ENCODE measurements around the gene TNS2.

DNA sequence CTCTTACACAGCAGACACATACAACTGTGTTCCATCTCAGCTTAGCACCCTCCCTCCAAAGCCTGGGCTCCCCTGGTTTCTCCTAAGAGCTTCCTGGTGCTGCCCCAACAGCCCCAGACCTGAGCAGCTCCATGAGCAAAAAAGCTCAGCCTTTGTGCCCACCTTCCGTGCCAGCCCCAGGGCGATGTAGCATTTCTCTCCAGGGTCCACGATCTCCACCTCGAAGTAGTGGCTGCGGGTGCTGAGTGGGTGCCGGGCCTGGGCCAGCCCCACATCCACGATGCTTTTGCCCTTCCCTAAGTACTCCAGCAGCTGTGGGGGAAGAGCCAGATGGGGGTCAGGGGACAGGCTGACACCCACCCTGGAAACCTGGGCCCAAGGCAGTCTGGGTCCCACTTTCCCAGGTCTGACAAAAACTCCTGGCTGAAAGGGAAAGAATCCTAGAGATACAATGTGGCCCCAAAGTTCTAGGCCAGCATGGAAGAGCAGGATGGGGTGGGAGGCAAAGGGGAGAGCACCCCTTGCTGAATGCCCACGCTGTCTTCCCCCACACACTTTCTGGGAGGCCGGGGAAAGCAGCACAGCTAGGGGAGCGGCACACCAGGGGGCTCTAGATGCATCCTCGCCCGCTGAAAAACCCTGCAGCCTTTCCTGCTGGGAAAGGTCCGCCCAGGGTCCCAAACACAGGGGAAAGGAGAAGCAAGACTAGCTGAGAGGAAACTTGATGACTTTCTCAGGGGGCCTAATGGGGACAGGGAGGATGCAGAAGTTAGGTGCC, 18.3 kb downstream of the TNS2 start:
- TF ChIP-seq CTCF (IDR thresholded peaks at IDR 0.05 in 2 of 3, conservative IDR thresholded peaks at IDR 0.05 in 1 of 3; ENCODE audit: insufficient read depth in 2 of 3, low read depth in 1 of 3, low read length in 3 of 3) (no peak), VEZF1 (CRISPR knock-in tag; IDR thresholded peaks at IDR 0.05) (no peak), FOXK2 (conservative IDR thresholded peaks at IDR 0.05 in 1 of 2, IDR thresholded peaks at IDR 0.05 in 1 of 2; ENCODE audit: low read depth in 2 of 2) (no peak), SMARCE1 (IDR thresholded peaks at IDR 0.05) (no peak), TFAP4 (CRISPR knock-in tag; IDR thresholded peaks at IDR 0.05; ENCODE audit: borderline replicate concordance) (no peak), POLR2A (conservative IDR thresholded peaks at IDR 0.05) (no peak), JUND (IDR thresholded peaks at IDR 0.05; ENCODE audit: borderline replicate concordance, low read depth, low read length) (no peak), JUND (tag; IDR thresholded peaks at IDR 0.05; ENCODE audit: borderline replicate concordance, low read depth, low read length) (no peak)
